IPS-20b (cell line): Measurements from ENCODE around the gene STPG4.

Source experiments
- H3K27ac ChIP-seq: one replicate; pipeline ENCODE4 v1.5.1; 2013; ENCODE audit warnings: low read length
- H3K27me3 ChIP-seq: 2 replicates; pipeline ENCODE4 v1.6.1; 2013; ENCODE audit warnings: mild to moderate bottlenecking, low read length, inconsistent platforms; ENCODE audit not compliant: insufficient read depth
- H3K36me3 ChIP-seq: 2 replicates; pipeline ENCODE4 v1.6.1; 2013; ENCODE audit warnings: low read depth, mild to moderate bottlenecking, inconsistent platforms, low read length, moderate library complexity; ENCODE audit not compliant: insufficient read depth
- H3K4me1 ChIP-seq: 2 replicates; pipeline ENCODE4 v1.6.1; 2013; ENCODE audit warnings: mild to moderate bottlenecking, control low read depth, inconsistent platforms, low read length, moderate library complexity; ENCODE audit not compliant: insufficient read depth
- H3K4me3 ChIP-seq: 2 replicates; pipeline ENCODE4 v1.5.1; 2013; ENCODE audit warnings: mild to moderate bottlenecking, low read length, inconsistent platforms
- H3K9ac ChIP-seq: 2 replicates; pipeline ENCODE4 v1.6.1; 2013; ENCODE audit warnings: low read depth, mild to moderate bottlenecking, inconsistent platforms, low read length, moderate library complexity
- H3K9me3 ChIP-seq: 2 replicates; pipeline ENCODE4 v1.6.1; 2013; ENCODE audit warnings: mild to moderate bottlenecking, low read depth, low read length, inconsistent platforms; ENCODE audit not compliant: insufficient read depth

STPG4 gene

GRCh38 chr2:47083886-47084687, 71.0 kb downstream of the STPG4 start:
- Histone ChIP-seq H3K27me3 (no peaks in the 10 kb centered on the region), H3K36me3 (no peaks in the 10 kb centered on the region), H3K9ac (no peak overlapping the region), H3K4me3 (no peak overlapping the region), H3K9me3 (no peaks in the 10 kb centered on the region), H3K27ac (no peak overlapping the region), H3K4me1 (no peaks in the 10 kb centered on the region)

GRCh38 chr2:47083485-47083884, 71.6 kb downstream of the STPG4 start:
- 0 out of 2 replicates have a peak, but pooled peaks cover 3% of the 10 kb centered on the region for H3K4me1 ChIP-seq
- no peaks in the 10 kb centered on the region for H3K9me3 ChIP-seq
- no peaks in the 10 kb centered on the region for H3K36me3 ChIP-seq
- no peak overlapping the region for H3K27ac ChIP-seq
- H3K27me3 ChIP-seq, result no peaks in the 10 kb centered on the region
- no peak overlapping the region for H3K4me3 ChIP-seq
- no peak overlapping the region for H3K9ac ChIP-seq

- Histone ChIP-seq H3K9ac (no peak overlapping the region), H3K9me3 (no peaks in the 10 kb centered on the region), H3K27ac (no peak overlapping the region), H3K4me3 (no peak overlapping the region), H3K27me3 (no peaks in the 10 kb centered on the region), H3K4me1 (0 out of 2 replicates have a peak, but pooled peaks cover 3% of the 10 kb centered on the region), H3K36me3 (no peaks in the 10 kb centered on the region)
These were observed 72.1 kb downstream of the STPG4 start for GRCh38 chr2:47083005-47083404.

GRCh38 chr2:47080888-47081301, 74.2 kb downstream of the STPG4 start:
- H3K4me1 ChIP-seq, result peaks cover 13% of the 10 kb centered on the region
- no peak overlapping the region for H3K27ac ChIP-seq

GRCh38 chr2:47079515-47080412, 75.3 kb downstream of the STPG4 start:
- H3K9ac ChIP-seq, result no peak overlapping the region
- no peak overlapping the region for H3K27ac ChIP-seq

More at GRCh38 chr2:47080888-47081301, 74.2 kb downstream of the STPG4 start:
- Histone ChIP-seq H3K4me3 (no peak overlapping the region), H3K9me3 (no peaks in the 10 kb centered on the region), H3K36me3 (no peaks in the 10 kb centered on the region), H3K9ac (no peak overlapping the region), H3K27me3 (no peaks in the 10 kb centered on the region)

GRCh38 chr2:47078541-47079482, 76.3 kb downstream of the STPG4 start:
- Histone ChIP-seq H3K4me3 (no peak overlapping the region), H3K27ac (no peak overlapping the region), H3K9me3 (no peaks in the 10 kb centered on the region), H3K4me1 (peaks cover 13% of the 10 kb centered on the region), H3K27me3 (no peaks in the 10 kb centered on the region), H3K9ac (no peak overlapping the region), H3K36me3 (no peaks in the 10 kb centered on the region)

More at GRCh38 chr2:47079515-47080412, 75.3 kb downstream of the STPG4 start:
- Histone ChIP-seq H3K36me3 (no peaks in the 10 kb centered on the region), H3K9me3 (no peaks in the 10 kb centered on the region), H3K4me3 (no peak overlapping the region), H3K4me1 (peaks cover 13% of the 10 kb centered on the region), H3K27me3 (no peaks in the 10 kb centered on the region)

- Histone ChIP-seq H3K9me3 (no peaks in the 10 kb centered on the region), H3K36me3 (no peaks in the 10 kb centered on the region), H3K27me3 (no peaks in the 10 kb centered on the region), H3K4me3 (no peak overlapping the region), H3K9ac (no peak overlapping the region), H3K27ac (no peak overlapping the region), H3K4me1 (peaks cover 13% of the 10 kb centered on the region)
These were observed 77.5 kb downstream of the STPG4 start for GRCh38 chr2:47077442-47078117.

GRCh38 chr2:47076586-47077441, 78.3 kb downstream of the STPG4 start:
- no peaks in the 10 kb centered on the region for H3K27me3 ChIP-seq
- H3K36me3 ChIP-seq, result no peaks in the 10 kb centered on the region
- no peak overlapping the region for H3K4me3 ChIP-seq
- no peak overlapping the region for H3K9ac ChIP-seq
- peaks cover 13% of the 10 kb centered on the region for H3K4me1 ChIP-seq
- no peaks in the 10 kb centered on the region for H3K9me3 ChIP-seq
- H3K27ac ChIP-seq, result no peak overlapping the region

GRCh38 chr2:47076126-47076506, 79.0 kb downstream of the STPG4 start:
- no peaks in the 10 kb centered on the region for H3K9me3 ChIP-seq
- peaks cover 13% of the 10 kb centered on the region for H3K4me1 ChIP-seq
- H3K9ac ChIP-seq, result no peak overlapping the region; the same call in 1 of the 2 replicates
- H3K27me3 ChIP-seq, result no peaks in the 10 kb centered on the region
- no peak overlapping the region for H3K27ac ChIP-seq
- H3K36me3 ChIP-seq, result no peaks in the 10 kb centered on the region
- no peak overlapping the region for H3K4me3 ChIP-seq

GRCh38 chr2:47075361-47076125, 79.6 kb downstream of the STPG4 start:
- Histone ChIP-seq H3K9ac (no peak overlapping the region), H3K4me1 (peaks cover 13% of the 10 kb centered on the region), H3K27ac (no peak overlapping the region), H3K9me3 (no peaks in the 10 kb centered on the region), H3K36me3 (no peaks in the 10 kb centered on the region), H3K4me3 (no peak overlapping the region), H3K27me3 (no peaks in the 10 kb centered on the region)
